RWPE1 (cell line): ENCODE results near the gene ADAT3.
A peak's percentile ranks its signal among the peaks of the same experiment; 100 is the strongest.

Source experiments
- CTCF ChIA-PET: fragments of 350-600 bp; sonication (Branson Sonifier 250); formaldehyde crosslinking; extraction: SDS; loops from one replicate; lab custom pipeline; 2021; lab: Yijun Ruan, JAX
- POLR2A ChIA-PET: fragments of 400-600 bp; formaldehyde crosslinking; extraction: SDS; loops from one replicate; lab custom pipeline; 2020; ENCODE audit warnings: antibody characterized with exemption; ENCODE audit not compliant: low non-redundant PET; lab: Yijun Ruan, JAX
- DNase-seq: peaks from one replicate; pipeline ENCODE4 v3.0.0; 2012; ENCODE audit warnings: low spot score
- H3K27ac ChIP-seq: fragments of 450-650 bp; 2 replicates; pipeline ENCODE4 v1.5.1; 2017
- TF ChIP-seq, protein P1 (sequence below): fragments of 450-650 bp; conservative IDR thresholded peaks from 2 replicates; pipeline ENCODE4 v1.5.1; 2017; ENCODE audit warnings: low read depth, mild to moderate bottlenecking

The ADAT3 gene

DNA sequence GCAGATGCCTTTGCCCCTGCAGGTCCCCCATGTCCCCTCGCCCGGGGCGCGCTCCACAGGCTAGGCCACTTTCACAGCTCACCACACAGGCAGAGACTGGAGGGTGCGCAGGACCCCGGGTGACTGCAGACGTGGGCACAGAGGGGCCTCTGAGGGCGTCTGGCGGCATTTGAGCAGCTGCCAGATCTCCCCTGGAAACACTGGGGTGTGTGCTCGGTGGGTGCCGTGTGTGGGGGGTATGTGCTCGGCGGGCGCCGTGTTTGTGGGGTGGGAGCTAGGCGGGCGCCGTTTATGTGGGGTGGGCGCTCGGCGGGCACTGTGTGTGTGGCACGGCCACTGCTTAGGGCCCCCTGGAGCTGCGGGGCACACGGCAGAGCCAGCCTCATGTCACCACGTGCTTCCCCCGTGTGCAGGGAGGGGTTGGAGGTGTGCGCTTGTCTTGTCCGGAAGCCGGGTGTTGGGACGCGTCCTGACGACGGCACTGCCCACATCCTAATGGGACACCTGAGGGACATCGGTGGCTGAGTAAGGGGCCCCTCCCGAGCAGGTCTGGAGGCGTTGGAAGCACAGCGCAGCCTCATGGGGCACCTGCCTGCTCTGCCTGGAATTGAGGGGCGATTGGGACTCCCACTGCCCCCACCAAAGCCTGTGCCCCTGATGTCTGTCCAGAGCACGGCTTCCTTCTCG, 52.5 kb downstream of the ADAT3 start:
- ChIA-PET CTCF (no interaction called here), POLR2A (no interaction called here)
- TF ChIP-seq, protein P1, sequence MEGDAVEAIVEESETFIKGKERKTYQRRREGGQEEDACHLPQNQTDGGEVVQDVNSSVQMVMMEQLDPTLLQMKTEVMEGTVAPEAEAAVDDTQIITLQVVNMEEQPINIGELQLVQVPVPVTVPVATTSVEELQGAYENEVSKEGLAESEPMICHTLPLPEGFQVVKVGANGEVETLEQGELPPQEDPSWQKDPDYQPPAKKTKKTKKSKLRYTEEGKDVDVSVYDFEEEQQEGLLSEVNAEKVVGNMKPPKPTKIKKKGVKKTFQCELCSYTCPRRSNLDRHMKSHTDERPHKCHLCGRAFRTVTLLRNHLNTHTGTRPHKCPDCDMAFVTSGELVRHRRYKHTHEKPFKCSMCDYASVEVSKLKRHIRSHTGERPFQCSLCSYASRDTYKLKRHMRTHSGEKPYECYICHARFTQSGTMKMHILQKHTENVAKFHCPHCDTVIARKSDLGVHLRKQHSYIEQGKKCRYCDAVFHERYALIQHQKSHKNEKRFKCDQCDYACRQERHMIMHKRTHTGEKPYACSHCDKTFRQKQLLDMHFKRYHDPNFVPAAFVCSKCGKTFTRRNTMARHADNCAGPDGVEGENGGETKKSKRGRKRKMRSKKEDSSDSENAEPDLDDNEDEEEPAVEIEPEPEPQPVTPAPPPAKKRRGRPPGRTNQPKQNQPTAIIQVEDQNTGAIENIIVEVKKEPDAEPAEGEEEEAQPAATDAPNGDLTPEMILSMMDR = no peak
- no peak overlapping the region for H3K27ac ChIP-seq
- no peak for DNase-seq

DNA sequence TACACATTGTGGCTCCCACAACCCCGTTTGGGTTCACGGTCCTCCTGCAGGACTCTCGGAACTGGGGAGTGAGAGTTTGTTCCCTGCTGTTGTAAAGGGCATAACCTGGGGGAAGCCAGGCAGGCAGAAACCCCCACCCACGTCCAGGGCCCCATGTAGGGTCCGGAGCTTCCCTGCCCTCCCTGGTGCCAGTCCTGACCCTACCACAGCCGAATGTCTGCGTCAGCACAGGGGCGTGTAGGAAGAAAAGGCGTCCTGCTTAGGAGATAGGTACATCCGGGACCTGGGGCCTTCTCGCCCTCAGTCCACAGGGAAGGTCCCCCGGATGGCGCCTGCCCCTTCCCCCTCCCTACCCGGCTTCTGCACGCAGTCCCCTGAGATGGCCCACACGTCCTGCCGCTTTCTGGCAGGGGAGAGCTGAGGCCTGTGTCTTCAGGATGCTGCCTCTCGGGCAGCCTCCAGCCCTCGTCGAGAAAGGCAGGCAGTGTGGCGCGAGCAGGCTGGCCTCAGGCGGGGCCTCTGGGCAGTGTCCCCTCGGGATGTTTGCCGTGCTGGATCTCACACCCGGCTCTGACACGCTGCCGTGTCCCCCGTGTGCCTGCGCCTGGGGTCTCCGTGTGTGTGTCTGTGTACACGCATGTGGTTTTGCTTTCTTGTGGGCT, 54.9 kb downstream of the ADAT3 start:
- no peak for DNase-seq
- no peak overlapping the region for H3K27ac ChIP-seq
- CTCF ChIA-PET = no interaction called here
- POLR2A ChIA-PET = no interaction called here
- TF ChIP-seq, protein P1 = no peak

DNA sequence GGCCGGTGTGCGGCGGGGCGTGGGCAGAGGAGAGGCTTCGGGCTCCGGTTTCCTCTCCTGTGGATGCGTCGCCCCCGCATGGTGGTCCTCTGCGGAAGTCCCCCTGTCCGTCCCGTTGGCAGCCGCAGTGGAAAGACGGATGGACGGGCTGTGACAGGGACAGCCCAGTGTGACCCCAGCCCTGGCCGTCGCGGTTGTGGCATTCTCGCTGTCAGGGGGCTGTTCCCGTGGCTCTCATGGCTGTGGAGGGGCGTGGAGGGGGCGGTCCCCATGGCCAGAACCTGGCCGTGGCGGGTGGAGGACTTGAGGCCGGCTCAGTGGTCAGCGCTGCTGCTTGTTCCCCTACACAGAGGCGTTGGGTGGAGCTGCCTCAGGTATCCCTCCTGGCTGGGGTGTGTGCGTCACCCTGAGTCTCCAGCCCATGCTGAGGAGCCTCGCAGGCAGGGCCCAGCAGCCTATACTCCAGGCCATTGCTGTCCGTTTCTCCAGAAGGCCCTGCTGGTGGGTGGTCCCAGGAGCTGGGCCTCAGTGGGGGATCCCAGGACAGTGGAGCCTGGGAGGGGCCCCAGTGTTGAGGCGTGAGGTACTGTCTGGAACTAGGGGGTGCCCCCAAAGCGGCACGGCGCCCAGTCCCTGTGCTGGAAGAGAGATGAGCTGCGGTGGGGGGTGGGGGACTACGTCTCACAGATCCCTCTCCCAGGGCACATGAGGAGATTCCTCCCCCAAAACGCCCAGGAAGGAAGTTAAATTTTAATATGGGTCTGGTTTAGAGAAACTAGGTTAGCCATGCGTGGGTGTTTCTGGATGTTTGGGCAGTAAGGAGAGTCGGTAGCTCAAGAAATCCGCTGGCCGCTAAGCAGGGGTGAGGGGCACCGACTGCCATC, 56.0 kb downstream of the ADAT3 start:
- DNase-seq = no peak
- ChIA-PET POLR2A (no interaction called here), CTCF (interaction anchor here (0.6 kb wide), 1 partner anchor 31 kb away, joined by 3 read pairs; no protein-coding TSS in a partner anchor)
- 0 out of 2 replicates have a peak overlapping the region, but pooled peaks have one; percentile 1 for H3K27ac ChIP-seq
- TF ChIP-seq, protein P1 = no peak

DNA sequence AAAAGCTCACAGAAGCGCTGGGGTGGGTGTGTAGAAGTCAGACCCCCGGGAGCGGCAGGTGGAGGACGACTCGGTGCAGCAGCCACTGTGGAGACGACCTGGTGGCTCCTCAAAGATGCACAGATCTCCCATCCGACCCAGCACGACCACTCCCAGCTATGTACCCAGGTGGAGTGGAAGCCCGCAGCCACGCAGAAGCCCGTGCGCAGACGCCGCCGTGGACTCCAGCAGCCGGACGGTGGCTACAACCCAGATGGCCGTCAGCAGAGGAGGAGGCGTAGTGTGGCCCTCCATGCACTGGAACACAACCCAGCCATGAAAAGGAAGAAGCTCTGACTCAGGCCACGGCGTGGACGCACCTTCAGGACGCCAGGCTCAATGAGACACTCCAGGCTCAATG, 57.5 kb downstream of the ADAT3 start:
- ChIA-PET POLR2A (no interaction called here), CTCF (interaction anchor here (0.5 kb wide), 1 partner anchor 64 kb away, joined by 3 read pairs; no protein-coding TSS in a partner anchor)
- no peak overlapping the region for H3K27ac ChIP-seq

More for the DNA sequence above, 57.5 kb downstream of the ADAT3 start:
- DNase-seq = no peak
- TF ChIP-seq, protein P1 = no peak
